ENCODE data around the gene HSPG2. TPM values are rescaled to one million over a fixed set of nuclear protein-coding genes. Genes with fewer than 3 reads are reported as not detected.

The HSPG2 gene
- total and polyA plus RNA-seq, 2 of the 8 experiments (the other 6 are each of a cell fraction or from before 2014, with no cell fraction given): 17.8 to 111 TPM

GRCh38 chr1:21872445-21873079 is 64.5 kb downstream of the HSPG2 start:
- Histone ChIP-seq H3K4me1 (replicated peaks in 1 of 4; ENCODE audit: control insufficient read depth in 3 of 4, insufficient read depth in 4 of 4, low read length in 3 of 4) (no peaks in the 10 kb centered on the region; a peak in 1 of 7 replicates), H3K56ac (replicated peaks; ENCODE audit: insufficient read length, low read depth, low read length) (no peak overlapping the region), H3K79me2 (ENCODE audit: control insufficient read depth in 1 of 2, insufficient read depth in 2 of 2, low read length in 2 of 2) (no peaks in the 10 kb centered on the region), H4K8ac (ENCODE audit: extremely low read depth, insufficient read depth, low read length) (no peak overlapping the region; the same call in 1 of the 2 replicates), H3K4ac (replicated peaks; ENCODE audit: insufficient read length, low read depth, low read length) (no peak overlapping the region), H2BK5ac (ENCODE audit: low read depth, low read length) (no peak overlapping the region; the same call in 1 of the 2 replicates), H3K18ac (ENCODE audit: extremely low read depth, low read length) (no peak overlapping the region), H3K79me1 (ENCODE audit: low read depth, low read length) (no peaks in the 10 kb centered on the region), H2AK5ac (ENCODE audit: low read depth, low read length) (no peak overlapping the region), H2BK20ac (ENCODE audit: low read length) (no peak overlapping the region), H4K91ac (replicated peaks; ENCODE audit: insufficient read length, low read length) (no peak overlapping the region), H3K9ac (replicated peaks in 1 of 4; ENCODE audit: extremely low read depth in 1 of 4, low read depth in 3 of 4, low read length in 3 of 4) (no peak overlapping the region), H3K27ac (ENCODE audit: low read depth, low read length) (no peak overlapping the region), H3K23me2 (ENCODE audit: low read depth, low read length) (no peaks in the 10 kb centered on the region), H3K27me3 (replicated peaks in 1 of 4; ENCODE audit: control insufficient read depth in 3 of 4, extremely low read depth in 1 of 4, insufficient read depth in 3 of 4, low read length in 3 of 4) (no peaks in the 10 kb centered on the region; a peak in 1 of 7 replicates), H2BK15ac (ENCODE audit: low read length) (no peak overlapping the region), H2BK120ac (replicated peaks; ENCODE audit: low read depth, low read length) (no peak overlapping the region), H4K20me1 (replicated peaks in 1 of 2; ENCODE audit: control insufficient read depth in 1 of 2, insufficient read depth in 2 of 2, low read length in 2 of 2) (peaks cover 0 to 5% of the 10 kb centered on the region in 2 experiments), H3K23ac (ENCODE audit: insufficient read length) (no peak overlapping the region), H3K36me3 (ENCODE audit: control insufficient read depth in 2 of 4, insufficient read depth in 4 of 4, low read length in 3 of 4) (peaks cover 21 to 49% (median 39%) of the 10 kb centered on the region in 4 experiments; a peak in 6 of 8 replicates), H3K9me3 (ENCODE audit: insufficient read depth in 2 of 2, low read depth in 1 of 2, low read length in 1 of 2) (no peaks in the 10 kb centered on the region), H2AFZ (ENCODE audit: low read length) (no peak overlapping the region), H2BK12ac (ENCODE audit: low read depth, low read length) (no peak overlapping the region), H4K5ac (ENCODE audit: insufficient read length, low read depth, low read length) (no peak overlapping the region), H3K4me3 (ENCODE audit: extremely low read depth in 1 of 4, insufficient read depth in 2 of 4, low read depth in 3 of 4, low read length in 4 of 4) (no peak overlapping the region), H3K14ac (ENCODE audit: insufficient read length) (no peak overlapping the region), H3K4me2 (ENCODE audit: insufficient read depth in 1 of 2, low read depth in 2 of 2, low read length in 2 of 2) (no peak overlapping the region)
- CTCF ChIA-PET (ENCODE audit: partially characterized antibody): interaction anchor here (0.7 to 1.5 kb wide), 2 partner anchors 10 to 23 kb away, joined by 3 to 6 read pairs; no protein-coding TSS in a partner anchor
- FAIRE-seq (no peak), DNase-seq (ENCODE audit: low read depth in 1 of 2, low spot score in 2 of 2) (no peak)
- 90% methylated on average over 14 of the region's 17 CpGs; no CpG with 5 or more reads in 1 of the 2 experiments for WGBS, 2 experiments (ENCODE audit: extremely low coverage in 1 of 2, insufficient coverage in 1 of 2, insufficient read length in 1 of 2, insufficient replicate concordance in 2 of 2, low coverage in 1 of 2, low lambda C conversion rate in 2 of 2, missing lambda C conversion rate in 1 of 2)
- POLR2A ChIA-PET (ENCODE audit: partially characterized antibody): no interaction called here
- no peak for TF ChIP-seq CHD2 (IDR thresholded peaks at IDR 0.05; ENCODE audit: low read length)
- no peak for TF ChIP-seq TAF1 (IDR thresholded peaks at IDR 0.05; ENCODE audit: low read depth, low read length)
- TF ChIP-seq MAX (IDR thresholded peaks at IDR 0.05): no peak
- TF ChIP-seq CHD1 (IDR thresholded peaks at IDR 0.05; ENCODE audit: low read depth, low read length): no peak
- no peak for TF ChIP-seq JUN (IDR thresholded peaks at IDR 0.05; ENCODE audit: low read depth, low read length)
- TF ChIP-seq KDM1A (IDR thresholded peaks at IDR 0.05; ENCODE audit: borderline replicate concordance, low read length): no peak
- TF ChIP-seq E2F6 (IDR thresholded peaks at IDR 0.05): no peak
